Esophagus muscularis mucosa (tissue), 4 donors: ENCODE measurements around the gene LAT. TPM values are rescaled to one million over a fixed set of nuclear protein-coding genes. Genes with fewer than 3 reads are reported as not detected.
"Not testable (repeated sequence)": the region's sequence is repeated elsewhere in the genome, so short reads cannot be mapped to it uniquely, and the experiment has no call there.

Experiments used
- DNase-seq: peaks from one replicate; pipeline ENCODE4 v3.0.0-alpha.2; 2017; ENCODE audit errors: extremely low spot score
- H3K27ac ChIP-seq, 4 donors: fragments of 200-600 bp; sonication (generic); replicated peaks in 1 of 4; 1 replicate in 3 of 4; 2 replicates in 1 of 4; pipeline ENCODE4 v1.5.1; 2016 to 2019; ENCODE audit warnings: mild to moderate bottlenecking in 1 of 4
- H3K27me3 ChIP-seq, 4 donors: fragments of 200-600 bp; sonication (generic); one replicate each; pipeline versions ENCODE4 v1.5.1 to v1.6.0; 2016 to 2019
- H3K36me3 ChIP-seq, 4 donors: fragments of 200-600 bp; sonication (generic); one replicate each; pipeline ENCODE4 v1.5.1; 2016 to 2019
- H3K4me1 ChIP-seq, 4 donors: fragments of 200-600 bp; sonication (generic); one replicate each; pipeline ENCODE4 v1.5.1; 2016 to 2019
- H3K4me3 ChIP-seq, 4 donors: fragments of 200-600 bp; sonication (generic); 1 replicate in 2 of 4; 2 replicates in 2 of 4; pipeline ENCODE4 v1.5.1; 2016 to 2019; ENCODE audit warnings: mild to moderate bottlenecking in 4 of 4, moderate library complexity in 1 of 4
- H3K9me3 ChIP-seq, 4 donors: fragments of 200-600 bp; sonication (generic); 1 replicate in 3 of 4; 2 replicates in 1 of 4; pipeline ENCODE4 v1.5.1; 2016 to 2019
- EP300 ChIP-seq: sonication (generic); formaldehyde crosslinking; IDR thresholded peaks from one replicate; pipeline ENCODE4 v1.6.1; 2017; ENCODE audit warnings: antibody characterized with exemption
- POLR2A ChIP-seq: fragments of 450-650 bp; IDR thresholded peaks from one replicate; pipeline ENCODE4 v1.6.1; 2017; ENCODE audit warnings: antibody characterized with exemption, moderate library complexity, mild to moderate bottlenecking, low read depth
- POLR2AphosphoS5 ChIP-seq, 2 donors: sonication (generic); formaldehyde crosslinking; IDR thresholded peaks; one replicate each; pipeline ENCODE4 v1.6.1; 2017; ENCODE audit warnings: antibody characterized with exemption in 2 of 2
- WGBS: methylation state at CpG from one replicate; pipeline ENCODE4 v1.1.5; 2018; 5-methylcytosine and 5-hydroxymethylcytosine counted together
- intact Hi-C: fragments of 100-400 bp; cut with DNase I; formaldehyde crosslinking; loops from one replicate; pipeline ENCODE4 v1.15.1; 2023
- total RNA-seq, 4 donors: library from RNA; depleted of rRNA; stranded (reverse); fragments of >200 nt; gene quantifications; one replicate each; pipeline versions ENCODE4 v1.1.0 to v1.2.1, GENCODE V29; 2016
- TF ChIP-seq, protein P1 (sequence below), 3 experiments: fragments of 200-600 bp in 2 of 3; fragments of 450-650 bp in 1 of 3; sonication (generic) in 2 of 3; IDR thresholded peaks; one replicate each; pipeline ENCODE4 v1.5.1; 2017 to 2019; ENCODE audit warnings: antibody characterized with exemption in 3 of 3, mild to moderate bottlenecking in 2 of 3, moderate library complexity in 1 of 3

Gene LAT
- total RNA-seq, 4 donors from 2014 or later, result 3.1 to 6.5 (median 6.2) TPM

DNA sequence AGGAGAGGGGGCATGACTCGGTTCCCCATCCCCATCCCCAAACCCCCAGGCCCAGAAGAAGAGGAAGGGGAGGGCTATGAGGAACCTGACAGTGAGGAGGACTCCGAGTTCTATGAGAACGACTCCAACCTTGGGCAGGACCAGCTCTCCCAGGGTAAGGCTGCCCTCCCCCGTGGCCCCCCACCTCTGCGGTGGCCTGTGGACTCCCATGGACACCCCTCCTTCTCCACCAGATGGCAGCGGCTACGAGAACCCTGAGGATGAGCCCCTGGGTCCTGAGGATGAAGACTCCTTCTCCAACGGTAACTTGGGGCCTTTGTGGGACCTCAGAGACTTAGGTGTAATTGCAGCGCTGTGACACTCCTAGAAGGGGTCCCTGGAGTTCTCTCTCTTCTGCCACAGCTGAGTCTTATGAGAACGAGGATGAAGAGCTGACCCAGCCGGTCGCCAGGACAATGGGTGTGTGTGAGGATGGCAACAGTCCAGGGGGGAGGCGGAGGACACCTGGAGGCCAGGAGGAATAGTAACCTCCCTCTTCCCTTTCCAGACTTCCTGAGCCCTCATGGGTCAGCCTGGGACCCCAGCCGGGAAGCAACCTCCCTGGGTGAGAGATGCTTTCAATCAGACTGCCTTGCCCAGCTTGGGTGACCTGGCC, 47.5 kb upstream of the LAT start:
- no peaks in the 10 kb centered on the region for H3K9me3 ChIP-seq
- peaks cover 0 to 15% (median 0%) of the 10 kb centered on the region in 4 donors for H3K27me3 ChIP-seq
- H3K4me3 ChIP-seq, result no peak overlapping the region
- DNase-seq, result no peak
- 84% methylated on average over 13 of the region's 14 CpGs for WGBS
- TF ChIP-seq EP300 (no peak), POLR2AphosphoS5 (IDR thresholded peaks at IDR 0.05) (no peak), POLR2A (no peak)
- TF ChIP-seq, protein P1, sequence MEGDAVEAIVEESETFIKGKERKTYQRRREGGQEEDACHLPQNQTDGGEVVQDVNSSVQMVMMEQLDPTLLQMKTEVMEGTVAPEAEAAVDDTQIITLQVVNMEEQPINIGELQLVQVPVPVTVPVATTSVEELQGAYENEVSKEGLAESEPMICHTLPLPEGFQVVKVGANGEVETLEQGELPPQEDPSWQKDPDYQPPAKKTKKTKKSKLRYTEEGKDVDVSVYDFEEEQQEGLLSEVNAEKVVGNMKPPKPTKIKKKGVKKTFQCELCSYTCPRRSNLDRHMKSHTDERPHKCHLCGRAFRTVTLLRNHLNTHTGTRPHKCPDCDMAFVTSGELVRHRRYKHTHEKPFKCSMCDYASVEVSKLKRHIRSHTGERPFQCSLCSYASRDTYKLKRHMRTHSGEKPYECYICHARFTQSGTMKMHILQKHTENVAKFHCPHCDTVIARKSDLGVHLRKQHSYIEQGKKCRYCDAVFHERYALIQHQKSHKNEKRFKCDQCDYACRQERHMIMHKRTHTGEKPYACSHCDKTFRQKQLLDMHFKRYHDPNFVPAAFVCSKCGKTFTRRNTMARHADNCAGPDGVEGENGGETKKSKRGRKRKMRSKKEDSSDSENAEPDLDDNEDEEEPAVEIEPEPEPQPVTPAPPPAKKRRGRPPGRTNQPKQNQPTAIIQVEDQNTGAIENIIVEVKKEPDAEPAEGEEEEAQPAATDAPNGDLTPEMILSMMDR (IDR thresholded peaks at IDR 0.05), result no peak
- no peaks in the 10 kb centered on the region for H3K36me3 ChIP-seq
- intact Hi-C loops, result no loop called here
- H3K4me1 ChIP-seq, result peaks cover 0 to 13% (median 11%) of the 10 kb centered on the region in 4 donors
- H3K27ac ChIP-seq, result no peak overlapping the region

DNA sequence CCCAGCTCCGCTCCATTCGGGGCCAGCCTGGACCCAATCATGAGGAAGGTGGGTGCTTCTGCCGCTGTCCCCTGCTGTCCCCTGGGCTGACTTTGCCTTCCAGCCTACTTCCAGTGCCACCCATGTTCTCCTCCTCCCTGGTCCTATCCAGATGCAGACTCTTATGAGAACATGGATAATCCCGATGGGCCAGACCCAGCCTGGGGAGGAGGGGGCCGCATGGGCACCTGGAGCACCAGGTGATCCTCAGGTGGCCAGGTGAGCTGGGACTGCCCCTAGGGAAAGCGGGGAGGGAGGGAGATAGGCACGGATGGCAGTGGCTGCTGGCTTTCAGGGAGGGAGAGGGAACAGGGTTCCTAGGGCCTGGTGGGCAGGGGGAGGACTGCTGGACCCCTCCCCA, 46.1 kb upstream of the LAT start:
- Histone ChIP-seq H3K4me3 (no peak overlapping the region), H3K36me3 (no peaks in the 10 kb centered on the region), H3K4me1 (peaks cover 0 to 13% (median 11%) of the 10 kb centered on the region in 4 donors), H3K9me3 (no peaks in the 10 kb centered on the region), H3K27ac (no peak overlapping the region), H3K27me3 (peaks cover 0 to 15% (median 0%) of the 10 kb centered on the region in 4 donors)
- intact Hi-C loops, result no loop called here
- WGBS, result 96% methylated on average over 3 of the region's 7 CpGs
- no peak for DNase-seq
- no peak for TF ChIP-seq POLR2A
- no peak for TF ChIP-seq EP300
- TF ChIP-seq, protein P1 (IDR thresholded peaks at IDR 0.05), result no peak
- TF ChIP-seq POLR2AphosphoS5 (IDR thresholded peaks at IDR 0.05), result no peak

DNA sequence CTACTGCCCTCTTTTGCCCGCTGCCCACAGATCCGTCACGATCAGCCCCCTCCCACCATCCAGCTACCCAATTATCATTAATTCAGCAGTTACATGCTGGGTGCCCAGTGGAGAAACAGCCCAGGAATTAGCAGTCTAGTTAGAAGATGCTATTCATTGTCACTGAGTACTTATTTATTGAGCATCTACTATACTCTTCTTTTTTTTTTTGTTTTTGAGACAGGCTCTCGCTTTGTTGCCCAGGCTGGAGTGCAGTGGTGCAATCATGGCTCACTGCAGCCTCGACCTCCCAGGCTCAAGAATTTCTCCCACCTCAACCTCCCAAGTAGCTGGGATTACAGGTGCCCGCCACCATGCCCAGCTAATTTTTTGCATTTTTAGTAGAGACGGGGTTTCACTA, 45.0 kb upstream of the LAT start:
- WGBS, result 87% methylated on average over 7 of the region's 7 CpGs
- H3K36me3 ChIP-seq, H3K27ac ChIP-seq, DNase-seq, H3K9me3 ChIP-seq, H3K4me3 ChIP-seq: not testable (repeated sequence)
- intact Hi-C loops, result loop anchor here (5.0 kb wide), 1 partner anchor 98 kb away; no protein-coding TSS in a partner anchor
- Histone ChIP-seq H3K4me1 (peaks cover 0 to 13% (median 11%) of the 10 kb centered on the region in 4 donors), H3K27me3 (peaks cover 0 to 15% (median 0%) of the 10 kb centered on the region in 4 donors)

DNA sequence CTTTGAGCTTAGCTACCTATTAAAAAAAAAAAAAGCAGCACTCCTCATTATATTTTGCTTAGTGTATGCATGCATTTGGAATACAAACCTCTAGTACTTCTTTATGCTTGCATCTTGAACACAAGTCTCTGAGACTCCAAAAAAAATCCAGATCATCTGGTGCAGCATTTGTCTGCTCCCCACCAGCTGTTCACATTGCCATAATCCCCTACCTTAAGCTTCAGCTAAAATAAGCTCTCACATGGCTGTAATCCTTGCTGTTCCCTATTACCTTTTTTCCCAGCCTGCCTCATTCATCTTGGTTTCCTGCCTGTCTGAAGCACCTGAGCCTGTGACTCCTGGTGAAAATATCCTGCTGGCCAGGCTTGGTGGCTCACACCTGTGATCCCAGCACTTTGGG, 41.6 kb upstream of the LAT start:
- TF ChIP-seq EP300 (no peak), POLR2A (no peak), POLR2AphosphoS5 (IDR thresholded peaks at IDR 0.05) (no peak)
- TF ChIP-seq, protein P1 (IDR thresholded peaks at IDR 0.05), result no peak
- DNase-seq, result no peak
- intact Hi-C loops, result loop anchor here (5.0 kb wide), 1 partner anchor 101 kb away; no protein-coding TSS in a partner anchor
- Histone ChIP-seq H3K9me3 (no peaks in the 10 kb centered on the region), H3K4me1 (peaks cover 4 to 13% (median 12%) of the 10 kb centered on the region in 4 donors), H3K27me3 (peaks cover 0 to 5% (median 0%) of the 10 kb centered on the region in 4 donors), H3K27ac (no peak overlapping the region), H3K4me3 (no peak overlapping the region), H3K36me3 (no peaks in the 10 kb centered on the region)

DNA sequence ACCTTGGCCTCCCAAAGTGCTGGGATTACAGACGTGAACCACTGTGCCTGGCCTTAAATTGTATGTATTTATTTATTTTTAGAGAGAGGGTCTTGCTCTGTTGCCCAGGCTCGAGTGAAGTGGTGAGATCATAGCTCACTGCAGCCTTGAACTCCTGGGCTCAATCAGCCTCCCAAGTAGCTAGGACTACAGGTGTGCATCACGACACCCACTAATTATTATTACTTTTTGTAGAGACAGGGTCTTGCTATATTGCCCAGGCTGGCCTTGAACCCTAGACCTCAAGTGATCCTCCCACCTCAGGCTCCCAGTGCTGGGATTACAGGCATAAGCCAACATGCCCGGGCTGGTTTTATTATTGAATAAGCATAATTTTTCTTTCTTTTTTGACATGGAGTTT, 38.2 kb upstream of the LAT start:
- Histone ChIP-seq H3K36me3 (no peaks in the 10 kb centered on the region), H3K27ac (no peak overlapping the region), H3K4me1 (peaks cover 12 to 26% (median 21%) of the 10 kb centered on the region in 4 donors), H3K4me3 (no peak overlapping the region), H3K9me3 (no peaks in the 10 kb centered on the region), H3K27me3 (no peaks in the 10 kb centered on the region)
- no peak for DNase-seq
- 69% methylated on average over 4 of the region's 4 CpGs for WGBS
- intact Hi-C loops, result loop anchor here (5.0 kb wide), 2 partner anchors 69 to 124 kb away; partner anchors contain the start of genes ATP2A1 and ATXN2L
- TF ChIP-seq POLR2AphosphoS5 (IDR thresholded peaks at IDR 0.05), result no peak
- no peak for TF ChIP-seq EP300
- TF ChIP-seq, protein P1 (IDR thresholded peaks at IDR 0.05), result no peak
- no peak for TF ChIP-seq POLR2A
